DMS153 treated with DMSO at 0.1 percent for 48 hours (cell line): ENCODE results near the gene KLHL42.

Experiments used
- DNase-seq: peaks from one replicate; lab custom pipeline; 2025; ENCODE audit not compliant: unreplicated experiment; lab: John Stamatoyannopoulos, UW

KLHL42 gene

DNA sequence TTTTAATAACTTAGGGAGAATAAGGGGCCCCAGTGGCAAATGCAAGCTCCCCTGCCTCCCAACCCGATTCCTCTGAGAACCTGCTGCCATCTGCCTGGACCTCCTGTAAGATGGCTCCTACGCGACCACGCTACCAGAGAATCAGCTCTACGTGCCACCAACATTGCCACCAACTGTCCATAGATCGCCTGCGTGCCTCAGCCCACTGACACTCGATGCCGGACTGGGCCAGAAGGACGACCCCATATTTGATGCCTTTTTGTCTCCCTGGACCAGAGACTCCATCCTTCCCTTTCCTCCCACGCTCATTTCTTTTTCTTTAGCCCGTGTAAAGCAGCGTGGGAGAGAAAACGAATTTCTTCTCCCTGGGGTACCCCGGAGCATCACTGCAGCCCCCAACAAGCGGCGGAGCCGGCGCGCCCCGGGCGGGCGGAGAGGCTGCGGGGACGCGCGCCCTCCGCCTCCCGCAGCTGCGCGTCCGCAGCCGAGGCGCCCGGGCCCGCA lies 565 bp upstream of the KLHL42 start:
- peak; percentile 7 for DNase-seq

DNA sequence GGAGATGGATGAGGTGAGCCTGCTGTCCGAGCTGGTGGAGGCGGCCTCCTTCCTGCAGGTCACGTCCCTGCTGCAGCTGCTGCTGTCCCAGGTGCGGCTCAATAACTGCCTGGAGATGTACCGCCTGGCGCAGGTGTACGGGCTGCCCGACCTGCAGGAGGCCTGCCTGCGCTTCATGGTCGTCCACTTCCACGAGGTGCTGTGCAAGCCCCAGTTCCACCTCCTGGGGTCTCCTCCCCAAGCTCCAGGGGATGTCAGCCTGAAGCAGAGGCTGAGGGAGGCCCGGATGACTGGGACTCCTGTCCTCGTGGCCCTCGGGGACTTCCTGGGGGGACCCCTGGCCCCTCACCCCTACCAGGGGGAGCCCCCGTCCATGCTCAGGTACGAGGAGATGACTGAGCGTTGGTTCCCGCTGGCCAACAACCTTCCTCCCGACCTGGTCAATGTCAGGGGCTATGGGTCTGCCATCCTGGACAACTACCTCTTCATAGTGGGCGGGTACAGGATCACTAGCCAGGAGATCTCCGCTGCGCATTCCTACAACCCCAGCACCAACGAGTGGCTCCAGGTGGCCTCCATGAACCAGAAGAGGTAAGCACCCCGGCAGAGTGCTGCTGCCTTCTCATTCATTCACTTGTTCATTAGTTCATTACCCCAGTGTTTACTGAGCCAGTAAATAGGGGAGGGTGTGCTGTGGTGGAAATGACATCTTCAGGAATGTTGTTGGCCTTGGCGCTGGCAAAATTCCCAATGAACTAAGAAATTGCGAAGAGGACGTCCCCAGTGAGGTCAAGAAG lies 777 bp downstream of the KLHL42 start:
- no peak for DNase-seq

DNA sequence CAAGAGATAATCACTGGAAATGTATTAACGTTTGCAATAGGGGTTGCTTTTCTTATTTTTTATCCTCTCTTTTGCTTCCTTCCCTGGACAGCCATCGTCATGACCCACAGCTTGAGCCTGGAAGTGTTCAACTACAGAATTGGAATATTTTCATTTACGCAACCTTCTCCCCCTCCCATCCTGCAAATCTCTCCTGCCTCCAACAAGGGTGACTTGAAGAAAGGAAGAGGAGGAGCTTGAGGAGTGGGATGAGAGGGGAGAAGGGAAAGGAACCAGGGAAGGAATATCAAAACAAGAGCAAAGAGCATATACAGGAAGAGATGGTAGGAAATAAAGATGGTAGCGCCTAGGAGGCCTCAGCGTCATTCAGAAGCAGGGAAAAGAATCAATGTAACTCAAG lies 1.6 kb downstream of the KLHL42 start:
- DNase-seq, result no peak

DNA sequence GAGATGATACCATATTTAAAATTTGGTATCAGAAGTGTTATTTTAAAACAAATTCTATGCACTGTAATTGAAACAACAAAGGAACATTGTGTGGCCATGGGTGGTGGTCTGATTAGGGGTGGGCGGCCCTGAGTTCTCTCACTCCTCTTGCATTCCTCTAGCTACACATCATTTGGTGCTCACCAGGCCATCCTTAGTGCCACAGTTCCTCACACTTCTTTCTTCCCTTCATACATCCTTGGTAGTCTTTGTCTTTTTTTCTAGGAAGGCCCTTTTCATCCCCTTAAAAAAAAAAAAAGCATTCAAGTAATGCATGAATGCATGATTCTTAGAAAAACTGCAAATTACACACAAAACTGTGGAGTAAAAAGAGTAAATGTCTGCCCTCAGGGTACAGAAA lies 2.4 kb downstream of the KLHL42 start:
- no peak for DNase-seq

DNA sequence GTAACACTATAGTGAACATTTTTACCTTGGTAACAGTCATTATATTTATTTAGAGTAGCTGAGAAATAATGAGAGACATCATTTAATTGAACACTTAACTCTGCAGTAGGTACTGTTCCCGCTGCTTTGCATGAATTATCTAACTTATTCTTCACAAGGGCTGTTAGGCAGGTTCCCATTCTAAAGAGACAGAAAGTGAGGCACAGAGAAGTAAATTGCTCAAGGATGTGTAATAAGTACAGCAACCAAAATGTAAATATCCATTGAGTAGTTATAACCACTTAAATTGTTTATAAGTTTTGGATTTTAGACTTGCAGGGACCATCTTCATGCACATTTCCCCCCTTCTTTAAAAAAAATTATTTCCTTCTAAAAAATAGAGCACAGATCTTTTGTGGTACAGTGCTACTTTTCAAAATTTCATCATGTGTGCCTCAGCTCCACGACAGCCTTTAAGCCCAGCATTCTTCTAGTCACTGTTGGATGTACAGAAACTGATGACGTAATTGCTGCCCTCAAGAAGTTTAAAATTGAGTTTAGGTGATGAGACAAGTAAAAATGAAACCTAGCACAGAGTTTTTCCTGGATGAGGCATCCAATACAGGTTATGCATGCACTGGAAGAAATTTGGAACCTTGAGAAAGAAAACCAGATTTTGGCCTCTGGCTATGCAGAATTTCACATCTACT lies 6.0 kb downstream of the KLHL42 start:
- DNase-seq, result no peak

DNA sequence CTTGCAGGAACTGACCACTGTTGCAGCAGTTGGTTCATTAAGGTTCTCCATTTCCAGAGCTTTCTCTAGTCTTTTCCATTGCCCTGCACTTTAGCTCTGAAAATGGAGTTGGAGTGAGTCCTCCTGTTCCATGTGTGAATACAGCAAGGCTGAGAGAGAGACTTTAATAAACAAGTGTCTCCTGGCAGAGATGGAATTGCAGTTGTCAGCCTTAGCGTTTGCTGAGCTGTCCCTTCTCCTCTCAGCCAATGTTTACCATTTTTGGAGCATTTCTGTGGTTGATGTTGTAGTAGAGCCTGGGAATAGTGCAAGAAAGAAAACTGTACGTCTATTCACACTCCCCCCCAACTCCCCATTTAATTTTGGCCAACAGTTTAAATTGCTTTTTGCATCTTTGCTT lies 7.5 kb downstream of the KLHL42 start:
- DNase-seq, result no peak

DNA sequence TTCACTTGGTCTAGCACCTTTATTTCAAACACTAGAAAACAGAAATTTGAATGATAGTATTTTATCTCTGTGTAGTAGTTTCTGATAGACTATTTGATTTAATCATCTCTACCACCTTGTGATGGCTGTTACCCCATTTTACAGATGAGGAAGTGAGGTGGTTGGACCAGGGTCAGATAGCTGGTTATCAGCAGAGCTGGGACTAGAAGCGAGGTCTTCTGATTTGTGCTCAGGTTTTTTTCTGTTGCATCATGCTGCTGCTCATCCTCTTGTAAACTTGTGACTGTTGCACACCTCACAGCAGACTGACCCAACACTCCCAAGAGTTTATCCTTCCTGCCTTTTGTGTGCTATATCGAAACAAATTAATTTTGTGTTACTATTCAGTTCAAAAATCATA lies 10.1 kb downstream of the KLHL42 start:
- DNase-seq, result no peak

DNA sequence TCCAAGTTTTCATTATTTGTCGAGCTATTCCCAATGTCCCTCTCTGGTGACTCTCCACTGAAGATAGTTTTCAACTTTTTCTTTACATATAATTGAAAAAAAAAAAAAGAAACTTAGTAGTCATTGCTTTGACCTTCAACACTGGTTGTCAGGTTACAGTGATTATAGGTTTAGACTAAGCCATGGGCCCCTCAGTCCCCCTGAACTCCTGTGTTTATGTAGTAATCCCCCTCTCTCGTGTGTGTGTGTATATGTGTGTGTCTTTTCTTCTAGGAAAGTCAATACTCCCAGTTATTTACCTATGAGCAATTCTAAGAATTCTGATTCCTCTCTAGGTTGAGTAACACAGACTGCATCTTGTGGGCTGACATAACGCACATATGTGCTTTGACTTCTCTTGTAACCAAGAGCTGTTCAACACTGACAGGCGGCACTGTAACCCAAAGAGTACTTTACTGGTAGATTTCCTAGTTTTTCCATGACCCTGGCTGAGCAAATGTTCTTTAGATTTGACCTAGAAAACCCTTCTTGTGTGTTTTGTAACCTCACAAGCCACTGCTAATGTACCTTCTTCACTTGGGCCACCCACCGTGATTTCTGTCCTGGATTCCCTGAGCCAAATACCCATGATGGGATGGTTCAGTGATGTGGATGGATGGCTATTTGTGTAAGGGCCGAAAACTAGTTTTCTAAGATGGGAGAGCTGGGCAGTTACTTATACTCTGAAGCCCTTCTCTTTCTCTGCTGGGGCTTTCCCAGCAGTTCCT lies 15.0 kb downstream of the KLHL42 start:
- DNase-seq, result no peak

DNA sequence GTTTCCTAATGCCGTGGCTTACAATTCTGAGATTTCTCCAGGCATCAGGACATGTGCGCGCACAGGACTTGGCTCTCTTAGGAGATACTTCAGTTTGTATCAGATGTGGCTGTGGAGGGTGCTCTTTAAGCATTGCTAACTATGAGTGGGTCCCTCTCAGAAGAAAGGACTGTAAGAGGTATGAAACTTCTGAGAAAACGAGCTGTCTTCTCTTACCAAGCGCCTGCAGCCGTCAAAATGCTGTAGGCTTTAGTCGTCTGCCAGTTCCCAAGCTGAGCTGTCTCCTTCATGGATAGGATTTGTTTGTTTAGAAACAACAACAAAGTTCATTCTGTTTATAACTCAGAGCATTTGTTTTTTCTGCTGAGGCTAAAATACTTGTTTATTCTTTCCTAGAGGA lies 16.1 kb downstream of the KLHL42 start:
- DNase-seq, result no peak

DNA sequence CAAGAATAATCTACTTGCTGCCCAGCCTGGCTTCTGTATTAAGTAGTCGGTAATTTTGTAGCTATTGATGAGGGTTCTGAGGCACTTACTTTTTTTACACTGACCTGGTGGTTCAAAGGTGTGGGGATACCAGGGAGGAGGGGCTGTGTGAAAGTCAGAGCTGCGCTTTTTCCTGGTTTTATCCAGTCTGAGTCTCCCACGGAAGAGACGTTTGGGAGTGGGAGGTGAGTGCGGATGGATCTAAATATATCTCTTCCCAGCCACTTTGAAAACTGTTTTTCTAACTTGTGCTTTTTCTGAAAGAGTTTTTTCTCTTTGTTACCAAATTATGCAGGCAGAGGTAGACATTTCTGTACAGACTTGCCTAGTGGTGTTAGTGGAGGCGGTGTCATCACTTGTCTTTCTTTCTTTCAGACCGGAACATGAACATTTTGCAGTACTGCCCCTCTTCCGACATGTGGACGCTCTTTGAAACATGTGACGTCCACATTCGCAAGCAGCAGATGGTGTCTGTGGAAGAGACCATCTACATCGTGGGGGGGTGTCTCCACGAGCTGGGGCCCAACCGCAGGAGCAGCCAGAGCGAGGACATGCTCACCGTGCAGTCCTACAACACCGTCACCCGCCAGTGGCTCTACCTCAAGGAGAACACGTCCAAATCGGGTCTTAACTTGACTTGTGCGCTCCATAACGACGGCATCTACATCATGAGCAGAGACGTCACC lies 17.4 kb downstream of the KLHL42 start:
- DNase-seq, result no peak

DNA sequence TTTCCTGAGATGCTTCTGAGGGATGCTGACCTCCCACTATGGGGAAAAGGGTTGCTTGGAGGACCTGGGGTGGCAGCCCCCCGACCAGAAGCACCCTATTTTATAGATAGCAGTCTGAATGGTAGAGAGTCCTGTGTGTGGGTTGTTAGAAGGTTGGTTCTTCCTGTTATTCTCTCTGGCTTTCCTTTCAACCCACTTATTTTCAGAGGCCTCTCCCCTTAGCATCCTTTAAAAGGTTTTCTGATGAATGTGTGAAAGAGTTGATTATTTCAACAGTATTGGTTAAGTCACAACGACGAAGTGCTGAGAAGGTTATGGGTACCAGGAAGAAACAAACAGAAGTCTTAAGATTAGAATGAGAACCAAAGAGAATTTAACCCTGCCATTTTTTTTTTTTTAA lies 20.8 kb downstream of the KLHL42 start:
- DNase-seq, result no peak

DNA sequence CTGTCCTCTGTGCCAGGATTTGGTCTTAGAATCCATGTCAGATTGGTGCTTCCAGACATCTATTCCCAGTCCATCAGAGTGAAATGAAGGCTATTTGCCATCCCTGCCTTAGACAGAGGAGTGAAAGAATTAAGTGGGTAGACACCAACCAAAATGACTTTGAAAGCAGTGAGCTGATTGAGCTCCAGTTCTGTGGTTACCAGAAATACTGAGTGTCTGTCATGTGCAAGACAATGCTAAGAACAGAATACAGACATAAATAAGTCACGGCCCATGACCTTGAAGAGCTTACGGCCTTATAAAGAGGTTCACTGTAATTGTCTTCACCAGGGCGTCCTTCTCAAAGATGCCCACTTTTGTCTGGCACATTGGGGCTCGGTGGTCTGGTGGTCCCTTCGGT lies 21.6 kb downstream of the KLHL42 start:
- no peak for DNase-seq

DNA sequence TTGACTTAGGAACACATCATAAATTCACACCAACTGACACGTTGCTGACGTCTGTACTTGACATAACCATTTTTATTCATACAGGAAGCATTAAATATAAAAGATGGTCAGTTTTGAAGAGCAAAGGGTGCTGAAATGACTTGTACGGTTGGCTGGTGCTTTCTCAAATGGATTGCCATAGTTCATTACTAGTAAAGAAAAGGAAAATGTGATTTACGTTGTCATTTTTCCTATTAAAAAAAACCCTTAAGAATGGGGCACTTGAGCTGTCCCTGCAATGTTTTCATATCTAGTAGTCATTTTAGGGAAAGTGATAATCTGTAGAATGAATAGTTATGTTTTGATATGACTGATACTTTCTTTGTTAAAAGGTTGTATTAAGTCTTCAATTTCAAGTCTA lies 22.5 kb downstream of the KLHL42 start:
- DNase-seq, result no peak

DNA sequence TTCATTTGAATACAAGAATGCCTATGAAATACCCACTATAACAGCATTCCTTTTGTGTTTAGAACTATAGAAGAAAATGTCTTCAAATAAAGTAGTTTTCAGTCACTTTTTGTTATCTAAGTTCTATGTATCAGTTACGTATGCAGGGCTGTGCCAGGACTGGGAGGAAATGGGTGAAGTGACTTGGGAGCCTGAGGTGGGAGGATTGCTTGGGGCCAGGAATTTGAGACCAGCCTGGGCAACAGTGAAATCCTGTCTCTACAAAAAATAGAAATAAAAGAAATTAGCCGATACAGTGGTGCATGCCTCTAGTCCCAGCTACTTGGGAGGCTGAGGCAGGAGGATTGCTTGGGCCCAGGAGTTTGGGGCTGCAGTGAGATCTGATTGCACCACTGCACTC lies 22.9 kb downstream of the KLHL42 start:
- no peak for DNase-seq

DNA sequence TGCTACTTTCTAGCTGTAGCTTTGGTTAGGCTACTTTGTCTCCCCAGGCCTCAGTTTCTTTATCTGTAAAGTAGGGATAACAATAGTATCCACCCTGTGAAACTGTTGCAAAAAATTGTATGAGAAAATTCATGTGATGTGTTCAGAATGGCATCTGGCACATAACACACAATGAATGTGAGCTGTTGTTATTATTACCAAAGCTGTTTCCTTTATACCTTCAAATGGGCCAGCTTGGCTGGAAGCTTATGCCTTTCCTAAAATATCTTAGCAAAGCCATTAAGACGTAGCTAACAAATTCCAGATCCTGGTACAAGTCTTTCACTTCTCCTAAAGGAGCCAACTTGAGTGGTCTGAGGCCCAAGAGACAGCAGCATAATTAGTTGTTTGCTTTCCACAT lies 25.2 kb downstream of the KLHL42 start:
- DNase-seq, result no peak

DNA sequence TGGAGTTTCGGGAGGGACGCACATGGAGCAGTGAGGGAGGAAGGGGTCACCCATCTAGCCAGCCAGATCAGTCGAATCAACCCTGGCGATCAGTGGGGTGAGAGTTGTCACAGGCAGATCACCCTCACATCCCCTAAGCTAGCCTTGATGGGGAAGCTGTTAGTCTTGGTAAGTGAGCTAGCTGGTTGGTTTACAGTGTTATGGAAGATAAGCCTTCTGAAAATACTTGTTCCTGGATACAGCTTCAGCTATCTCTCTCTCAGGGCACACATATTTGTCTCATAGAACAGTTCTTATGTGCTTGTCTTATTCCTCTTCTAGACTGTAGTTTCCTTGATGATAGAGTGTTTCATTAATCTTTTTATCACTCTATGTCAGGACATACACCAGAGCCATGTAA lies 26.2 kb downstream of the KLHL42 start:
- DNase-seq, result no peak

DNA sequence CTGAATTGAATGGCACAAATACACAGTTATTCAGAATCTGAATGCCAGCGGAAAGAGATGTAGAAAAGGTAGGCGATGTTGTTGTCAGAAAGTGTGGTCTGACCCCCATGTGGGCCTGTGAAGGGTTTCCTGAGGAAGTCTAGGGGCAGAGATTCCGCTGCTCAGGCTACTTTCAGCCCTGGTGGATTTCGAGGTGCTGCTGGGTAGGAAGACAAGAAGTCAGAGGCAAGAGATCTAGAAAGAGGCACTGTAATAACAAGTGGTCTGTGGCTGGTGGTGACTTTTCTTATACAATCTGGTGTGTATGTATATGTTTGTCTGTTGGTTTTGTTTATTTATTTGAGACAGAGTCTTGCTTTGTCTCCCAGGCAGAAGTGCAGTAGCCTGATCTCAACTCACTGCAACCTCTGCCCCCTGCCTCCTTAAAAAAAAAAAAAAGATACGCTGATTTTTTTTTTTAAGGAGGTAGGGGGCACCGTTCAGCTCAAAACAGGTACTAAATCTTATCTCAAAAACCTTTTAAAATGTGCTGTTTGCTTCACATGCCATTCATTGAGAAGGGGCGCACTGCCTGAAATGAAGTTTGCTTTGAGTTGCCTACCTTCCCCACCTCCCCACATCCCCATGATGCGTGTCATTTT lies 27.1 kb downstream of the KLHL42 start:
- DNase-seq, result no peak

DNA sequence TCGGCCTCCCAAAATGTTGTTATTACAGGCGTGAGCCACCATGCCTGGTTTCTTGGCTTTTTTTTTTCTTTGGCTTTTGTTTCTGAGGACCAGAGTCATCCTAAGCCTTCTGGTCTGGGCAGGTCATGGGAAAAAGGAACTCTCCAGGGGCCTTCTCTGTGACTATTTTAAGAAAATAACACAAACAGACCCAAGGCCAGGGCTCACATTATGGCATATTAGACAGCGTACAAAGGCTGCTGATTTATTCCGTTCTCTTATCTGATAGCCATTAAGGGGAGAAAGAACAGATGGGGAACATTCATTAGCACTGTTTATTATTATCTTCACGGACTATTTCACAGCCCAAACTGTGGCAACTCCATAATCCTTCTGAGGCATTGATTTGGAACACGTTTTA lies 28.8 kb downstream of the KLHL42 start:
- no peak for DNase-seq

DNA sequence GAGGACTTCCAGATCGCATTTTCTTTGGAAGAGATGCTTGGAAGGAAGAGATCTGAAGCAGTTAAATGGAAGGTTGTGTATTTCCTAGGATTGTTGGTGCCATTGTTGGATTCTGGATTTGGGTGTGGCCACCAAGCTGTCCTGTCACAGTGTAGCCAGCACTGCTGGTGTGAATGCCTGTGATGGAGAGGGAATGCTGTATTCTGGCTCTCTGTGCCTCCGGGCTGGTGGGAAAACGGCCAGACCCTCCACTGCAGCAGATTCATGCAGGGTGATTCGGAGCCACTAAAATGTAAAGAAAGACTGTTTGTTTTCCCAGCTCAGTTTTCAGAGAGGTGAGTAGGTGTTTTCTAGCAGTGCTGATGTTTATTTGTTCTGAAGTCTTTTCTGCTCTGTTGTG lies 30.7 kb downstream of the KLHL42 start:
- DNase-seq, result no peak

DNA sequence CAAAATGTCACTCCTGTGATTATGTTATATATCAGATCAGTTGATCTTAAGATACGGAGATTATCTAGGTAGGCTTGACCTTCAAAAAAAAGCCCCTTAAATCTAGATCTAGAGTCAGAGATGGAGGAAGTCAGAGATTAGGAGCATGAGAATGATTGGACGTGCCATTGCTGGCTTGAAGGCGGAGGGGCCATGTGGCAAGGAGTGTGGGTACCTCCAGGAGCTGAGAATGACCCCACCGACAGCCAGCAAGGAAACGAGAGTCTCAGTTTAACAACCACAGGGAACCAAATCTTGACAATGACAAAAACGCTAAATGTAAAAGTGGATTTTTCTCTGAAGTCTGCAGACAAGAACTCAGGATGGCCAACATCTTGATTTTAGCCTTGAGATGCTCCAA lies 32.5 kb downstream of the KLHL42 start:
- no peak for DNase-seq

DNA sequence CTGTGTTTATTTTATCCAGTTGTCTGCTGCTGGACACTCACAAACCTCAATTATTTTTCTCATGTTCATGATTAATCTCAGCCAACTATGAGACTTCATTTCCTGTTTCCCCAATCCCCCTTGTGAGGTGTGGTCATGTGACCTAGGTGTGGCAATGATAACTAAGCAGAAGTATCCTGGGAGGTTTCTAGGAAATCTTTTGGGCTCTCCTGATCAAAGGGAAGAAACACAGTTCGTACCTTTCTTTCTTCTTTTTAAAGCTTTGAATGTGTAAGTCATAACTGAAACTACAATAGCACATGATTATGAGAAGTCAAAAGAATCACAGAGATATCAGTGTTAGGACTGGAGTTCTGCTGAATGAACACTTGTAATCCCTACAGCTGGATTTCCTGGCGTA lies 34.4 kb downstream of the KLHL42 start:
- DNase-seq, result no peak
